Left forelimb (tissue), 1 donor: ENCODE measurements around the gene GRIP2.

Experiments used
- DNase-seq: peaks from one replicate; pipeline ENCODE4 v3.0.0-alpha.2; 2018; ENCODE audit warnings: low spot score

The GRIP2 gene

DNA sequence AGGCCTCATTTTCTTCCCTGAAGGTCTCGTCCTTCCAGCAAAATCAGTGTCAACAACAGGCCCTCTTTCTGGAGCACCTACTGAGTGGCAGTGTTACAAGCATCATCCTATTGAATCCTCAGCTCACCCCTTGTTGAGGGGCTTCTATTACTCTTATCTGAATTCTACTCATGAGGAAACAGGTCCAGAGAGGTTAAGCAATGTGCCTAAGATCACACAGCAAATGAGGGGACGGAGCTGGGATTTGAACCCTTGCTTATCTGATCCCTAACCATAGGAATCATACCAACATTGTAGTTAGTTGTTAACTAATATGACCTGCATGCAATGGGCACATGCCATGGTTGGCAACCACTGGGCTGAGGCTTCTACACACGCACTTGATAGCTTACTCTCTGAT lies 74.7 kb downstream of the GRIP2 start:
- no peak for DNase-seq

DNA sequence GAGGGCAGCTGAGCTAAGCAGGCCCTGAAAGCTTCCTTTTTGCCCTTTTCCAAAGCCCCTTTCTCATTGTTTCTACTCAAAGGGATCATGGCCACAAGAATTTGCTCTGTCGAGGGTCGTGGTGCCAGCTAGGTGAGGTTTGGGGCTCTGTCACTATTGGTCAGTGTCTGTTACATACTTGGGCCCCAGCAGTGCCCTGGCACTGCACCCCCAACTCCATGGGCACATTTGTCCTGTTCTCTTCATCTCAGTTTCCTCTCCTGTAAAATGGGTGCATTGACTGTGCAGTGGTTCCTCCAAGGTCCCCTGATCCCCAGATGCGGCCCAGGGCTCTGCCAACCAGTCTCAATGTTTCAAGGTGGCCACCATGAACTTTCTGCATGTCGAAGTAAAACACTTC lies 75.6 kb downstream of the GRIP2 start:
- no peak for DNase-seq

GRCh38 chr3:14464141-14464465 lies 76.0 kb downstream of the GRIP2 start:
- DNase-seq, result no peak

GRCh38 chr3:14463330-14464140 lies 76.6 kb downstream of the GRIP2 start:
- no peak for DNase-seq

DNA sequence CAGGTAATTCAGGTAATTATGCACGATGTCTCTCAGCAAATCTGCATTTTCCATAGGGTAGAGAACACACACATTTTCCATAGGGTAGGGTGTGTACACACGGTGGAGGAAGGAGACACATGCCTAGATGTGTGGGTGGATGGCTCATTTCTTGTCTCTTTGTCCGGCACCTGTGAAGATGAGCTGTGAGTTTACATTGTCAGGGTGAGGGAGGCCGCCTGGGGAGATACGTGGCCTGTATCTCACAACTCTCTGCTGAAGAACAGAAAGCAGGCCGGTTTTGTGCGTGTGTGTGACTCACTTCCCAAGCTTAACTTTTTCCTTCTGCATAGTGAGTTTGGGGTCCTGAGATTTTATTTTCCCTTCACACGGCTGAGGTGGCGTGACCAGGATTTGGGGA lies 77.4 kb downstream of the GRIP2 start:
- no peak for DNase-seq

DNA sequence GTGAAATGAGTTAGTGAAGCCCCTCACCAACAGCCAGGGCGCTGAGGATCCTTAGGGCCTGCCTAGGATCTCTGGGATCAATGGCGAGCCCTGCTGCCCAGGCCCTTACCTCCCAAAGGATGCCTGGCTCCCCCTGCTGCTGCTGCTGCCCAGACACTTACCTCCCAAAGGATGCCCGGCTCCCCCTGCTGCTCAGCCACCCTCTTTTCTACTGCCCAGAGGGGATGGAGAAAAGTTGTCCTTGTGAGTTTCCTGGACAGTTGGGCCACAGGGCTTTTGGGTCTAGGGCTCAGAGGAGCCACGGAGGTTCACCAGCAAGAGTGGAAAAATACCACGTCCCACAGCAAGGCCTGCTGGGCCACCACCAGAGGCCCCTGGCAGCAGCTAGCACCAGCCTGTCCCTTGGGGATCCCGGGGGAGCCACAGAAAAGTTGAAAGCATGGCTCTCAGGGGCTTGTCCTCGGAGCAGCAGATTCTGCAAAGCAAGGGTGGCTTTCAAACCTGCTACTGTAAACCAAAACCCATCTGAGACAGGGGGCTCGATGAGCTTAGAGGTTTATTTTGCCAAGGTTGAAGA lies 78.3 kb downstream of the GRIP2 start:
- DNase-seq, result no peak

DNA sequence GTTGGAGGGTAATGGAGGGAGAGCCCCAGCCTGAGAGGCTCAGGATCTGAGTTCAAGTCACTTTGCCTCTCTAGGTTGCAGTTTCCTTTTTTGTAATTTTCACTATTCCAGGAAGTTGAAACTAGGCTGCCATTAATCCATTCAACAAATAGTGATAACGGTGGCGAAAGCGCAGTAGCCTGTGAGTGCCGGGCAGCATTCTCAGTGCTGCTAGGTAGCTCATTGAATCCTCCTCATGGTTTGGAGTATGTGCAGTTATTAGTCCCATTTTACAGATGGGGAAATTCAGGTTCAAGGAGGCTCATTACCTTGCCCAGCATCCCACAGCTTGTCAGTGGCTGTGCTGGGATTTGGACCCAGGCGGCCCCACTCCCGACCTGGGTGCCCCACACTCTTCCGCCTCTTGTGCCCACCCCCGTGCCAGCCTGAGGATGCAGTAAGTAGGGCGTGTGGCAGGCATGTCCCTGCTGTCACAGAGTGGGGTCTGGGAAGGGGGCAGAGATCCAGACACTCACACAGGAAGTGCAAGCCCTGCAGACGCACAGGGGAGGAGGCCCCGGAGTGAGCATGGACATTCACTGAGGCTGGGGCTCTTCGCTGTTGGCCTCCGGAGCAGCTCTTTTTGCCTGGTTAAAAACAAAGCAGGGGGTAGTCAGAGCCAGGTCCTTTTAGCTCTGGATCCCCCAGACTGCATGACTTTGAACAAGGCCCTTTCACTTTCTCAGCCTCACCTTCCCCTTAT lies 79.0 kb downstream of the GRIP2 start:
- no peak for DNase-seq

GRCh38 chr3:14460342-14461005 lies 79.7 kb downstream of the GRIP2 start:
- DNase-seq, result no peak

DNA sequence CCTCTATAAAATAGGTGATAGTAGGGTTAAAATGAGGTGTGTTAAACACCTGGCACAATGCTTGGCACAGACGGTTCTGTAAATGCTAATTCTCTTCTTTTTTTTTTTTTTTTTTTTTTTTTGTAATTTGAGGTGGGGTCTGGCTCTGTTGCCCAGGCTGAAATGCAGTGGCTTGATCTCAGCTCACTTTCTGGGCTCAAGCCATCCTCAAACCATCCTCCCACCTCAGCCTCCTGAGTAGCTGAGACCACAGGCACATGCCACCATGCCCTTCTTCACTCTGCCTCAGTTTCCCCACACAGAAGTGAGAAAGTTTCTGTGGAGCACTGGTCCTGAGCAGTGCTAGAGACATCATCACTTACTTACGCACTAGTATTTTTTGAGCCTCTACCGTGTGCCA lies 80.4 kb downstream of the GRIP2 start:
- DNase-seq, result no peak

GRCh38 chr3:14459384-14459783 lies 80.8 kb downstream of the GRIP2 start:
- DNase-seq, result no peak

DNA sequence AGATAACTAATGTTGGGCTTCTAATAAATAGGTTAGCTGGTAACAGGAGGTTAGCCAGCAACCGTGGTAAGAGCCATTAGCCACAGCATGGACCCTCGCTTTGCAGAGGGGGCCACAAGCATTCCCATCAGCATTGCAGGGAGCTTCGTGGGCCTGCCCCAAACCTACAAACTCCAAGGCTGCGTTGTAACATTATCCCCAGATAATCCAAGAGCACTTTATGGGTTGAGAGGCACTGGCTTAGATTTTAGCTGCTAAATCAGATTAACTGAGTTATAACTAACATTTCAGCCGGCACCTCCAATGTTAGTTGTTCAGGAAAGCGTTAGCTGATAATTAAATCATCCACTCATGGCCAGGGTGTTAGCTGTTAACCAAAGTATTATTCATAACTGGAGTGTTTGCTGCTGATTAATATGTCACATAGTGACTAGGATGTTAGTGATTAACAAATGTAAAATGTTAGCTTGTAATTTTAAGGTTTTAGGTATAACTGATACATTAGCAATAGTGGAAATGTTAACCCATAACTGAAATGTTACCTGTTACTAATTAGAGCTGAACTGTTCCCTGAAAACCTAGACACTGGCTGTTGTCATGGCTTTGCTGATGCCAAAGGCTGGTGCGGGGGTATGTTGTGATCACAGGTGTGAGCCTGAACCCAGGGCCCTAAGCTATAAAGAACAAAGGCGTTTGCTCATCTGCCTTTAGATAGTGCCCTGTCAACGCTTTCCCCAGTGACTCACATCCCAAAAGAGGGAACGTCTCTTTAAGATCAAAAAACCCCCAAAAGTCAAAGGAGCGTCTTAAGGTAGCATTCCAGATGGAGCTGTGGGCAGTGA lies 81.5 kb downstream of the GRIP2 start:
- DNase-seq, result no peak

- no peak for DNase-seq
These were observed 82.1 kb downstream of the GRIP2 start for GRCh38 chr3:14457999-14458398.

DNA sequence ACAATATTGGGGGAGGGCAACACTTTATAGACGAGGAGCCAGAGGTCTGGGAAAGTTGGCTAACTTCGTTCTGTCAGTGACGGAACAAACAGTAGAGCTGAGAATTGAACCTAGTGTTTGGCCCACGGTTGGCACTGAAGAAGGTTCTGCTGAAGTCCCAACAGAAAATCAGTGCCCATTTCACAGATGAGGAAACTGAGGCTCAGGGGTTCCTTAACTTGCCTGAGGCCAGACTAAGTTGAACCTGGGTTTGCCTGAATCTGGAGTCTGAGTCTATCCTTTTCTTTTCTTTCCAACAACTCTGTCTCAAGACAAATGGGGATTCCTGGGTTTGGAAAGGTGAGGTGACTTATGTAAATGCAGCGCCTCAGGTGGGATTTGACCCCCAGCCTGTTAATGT lies 82.7 kb downstream of the GRIP2 start:
- no peak for DNase-seq

GRCh38 chr3:14456794-14457193 lies 83.3 kb downstream of the GRIP2 start:
- no peak for DNase-seq

- no peak for DNase-seq
These were observed 84.4 kb downstream of the GRIP2 start for GRCh38 chr3:14455571-14456317.

DNA sequence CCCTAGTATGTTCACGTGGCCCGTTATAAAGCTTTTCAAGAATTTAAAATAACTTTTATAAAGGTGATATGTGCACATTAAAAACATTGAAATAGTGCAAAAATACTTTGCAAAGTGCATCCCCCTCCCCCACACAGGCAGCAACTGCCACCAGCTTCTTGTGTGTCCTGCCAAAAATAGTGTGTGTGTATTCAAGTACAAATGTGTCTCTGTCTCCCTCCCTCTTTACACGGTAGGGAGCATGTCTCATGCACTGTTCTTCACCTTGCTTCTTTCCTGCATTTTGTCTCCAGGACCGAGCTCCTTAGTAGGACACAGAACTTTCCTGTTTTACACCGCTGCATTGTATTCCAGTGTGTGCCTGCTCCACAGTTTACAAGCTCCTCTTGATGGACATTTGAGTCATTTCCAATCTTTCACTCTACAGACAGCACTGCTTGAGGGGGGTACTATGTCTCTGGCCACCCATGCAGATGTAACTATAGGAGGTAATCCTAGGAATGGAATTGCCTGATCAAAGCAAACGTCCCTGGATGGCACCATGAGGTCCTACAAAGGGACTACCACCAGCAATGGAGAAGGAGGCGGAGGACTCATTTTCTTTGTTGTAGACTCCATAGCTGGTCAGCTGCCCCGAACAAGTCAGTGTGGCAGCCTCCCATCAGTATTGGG lies 85.4 kb downstream of the GRIP2 start:
- DNase-seq, result no peak

DNA sequence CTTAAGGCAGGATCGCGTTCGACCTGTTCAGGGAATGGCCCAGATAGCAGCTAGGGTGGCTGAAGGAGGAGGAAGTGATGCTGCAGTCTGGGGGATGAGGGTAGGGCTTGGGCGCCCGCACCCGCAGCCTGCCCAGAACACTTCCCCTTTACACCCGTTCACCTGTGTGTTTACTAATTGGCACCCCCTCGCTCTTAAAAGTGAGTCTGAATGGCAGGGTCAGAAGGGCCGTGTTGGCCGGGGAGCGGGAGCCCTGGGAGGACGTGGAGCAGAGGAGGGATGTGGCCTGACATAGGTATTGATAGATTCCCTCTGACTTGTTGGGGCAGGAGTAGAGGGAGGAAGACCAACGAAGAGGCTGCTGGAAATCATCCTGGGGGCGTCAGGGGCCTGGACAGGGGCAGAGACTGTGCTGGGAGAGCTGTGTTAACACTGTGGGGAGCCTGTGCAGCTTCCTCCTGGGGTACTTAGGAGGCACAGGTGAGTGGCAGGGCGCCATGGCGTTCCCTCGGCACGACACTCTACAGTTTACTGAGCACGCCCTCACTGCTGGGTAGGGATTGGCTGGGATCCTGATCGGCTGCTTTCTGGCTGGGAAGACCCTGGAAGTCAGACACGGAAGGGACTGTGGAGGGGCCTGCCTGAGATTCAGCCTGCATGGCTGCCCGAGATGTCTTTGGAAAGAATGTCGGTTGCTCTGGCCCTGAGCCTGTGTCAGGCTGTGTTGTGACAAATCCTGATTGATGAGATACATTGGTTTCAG lies 86.1 kb downstream of the GRIP2 start:
- DNase-seq, result no peak

GRCh38 chr3:14452740-14453710 lies 87.1 kb downstream of the GRIP2 start:
- peak; percentile 94 for DNase-seq
